PC-3 (cell line): ENCODE data around the gene FLYWCH2. TPM values are rescaled to one million over a fixed set of nuclear protein-coding genes. Genes with fewer than 3 reads are reported as not detected.
"Not testable (repeated sequence)": the region's sequence is repeated elsewhere in the genome, so short reads cannot be mapped to it uniquely, and the experiment has no call there.

Experiments
- ATAC-seq: fragments of 200-7000 bp; cut with Tn5 transposase; 2 replicates; pipeline ENCODE4 v1.9.1; 2020; ENCODE audit warnings: mild to moderate bottlenecking, moderate library complexity
- BruUV-seq: library from RNA; stranded (reverse); fragments of 400-500 nt; replicated peaks from 2 replicates; lab custom pipeline; 2021; lab: Mats Ljungman, UMichigan
- CTCF ChIA-PET: fragments of 300-600 bp; sonication (Branson Sonifier 250); formaldehyde crosslinking; loops from one replicate; lab custom pipeline; 2022; ENCODE audit warnings: antibody characterized with exemption; lab: Charles Lee
- POLR2A ChIA-PET: fragments of 300-600 bp; sonication (Branson Sonifier 250); formaldehyde crosslinking; loops from one replicate; lab custom pipeline; 2022; ENCODE audit warnings: antibody characterized with exemption; ENCODE audit not compliant: unreplicated experiment; lab: Charles Lee
- DNase-seq: peaks from one replicate; pipeline ENCODE4 v3.0.0-alpha.2; 2015
- H2AFZ ChIP-seq: fragments of 300-600 bp; sonication (generic); 2 replicates; pipeline ENCODE4 v1.6.0; 2016; ENCODE audit warnings: antibody characterized with exemption, low read length
- H3F3A ChIP-seq: fragments of 300-600 bp; sonication (generic); one replicate; pipeline ENCODE4 v1.6.0; 2017; ENCODE audit warnings: antibody characterized with exemption, low read length, control low read depth, mild to moderate bottlenecking; ENCODE audit not compliant: unreplicated experiment
- H3K27ac ChIP-seq: fragments of 300-600 bp; sonication (generic); 2 replicates; pipeline ENCODE4 v1.5.1; 2016; ENCODE audit warnings: mild to moderate bottlenecking, low read length
- H3K27me3 ChIP-seq: fragments of 300-600 bp; sonication (generic); 2 replicates; pipeline ENCODE4 v1.6.1; 2016; ENCODE audit warnings: low read length, mixed read lengths
- H3K36me3 ChIP-seq: fragments of 300-600 bp; sonication (generic); 2 replicates; pipeline ENCODE4 v1.6.1; 2016; ENCODE audit warnings: low read depth, mixed run types, low read length, mixed read lengths
- H3K4me1 ChIP-seq: fragments of 300-600 bp; sonication (generic); 2 replicates; pipeline ENCODE4 v1.5.1; 2016; ENCODE audit warnings: low read length; ENCODE audit not compliant: insufficient read depth
- H3K4me2 ChIP-seq: fragments of 300-600 bp; sonication (generic); 2 replicates; pipeline ENCODE4 v1.6.0; 2016; ENCODE audit warnings: low read length
- H3K4me3 ChIP-seq: fragments of 300-600 bp; sonication (generic); 2 replicates; pipeline ENCODE4 v1.5.1; 2016; ENCODE audit warnings: mild to moderate bottlenecking, low read length, mixed read lengths
- H3K79me2 ChIP-seq: fragments of 300-600 bp; sonication (generic); 2 replicates; pipeline ENCODE4 v1.6.1; 2017; ENCODE audit warnings: low read length, mixed read lengths
- H3K9ac ChIP-seq: fragments of 300-600 bp; sonication (generic); 2 replicates; pipeline ENCODE4 v1.6.0; 2016; ENCODE audit warnings: mild to moderate bottlenecking, low read length
- H3K9me2 ChIP-seq: fragments of 300-600 bp; sonication (generic); replicated peaks from 2 replicates; pipeline ENCODE4 v1.6.1; 2016; ENCODE audit warnings: mixed run types, low read length, mixed read lengths
- H3K9me3 ChIP-seq: fragments of 300-600 bp; sonication (generic); 2 replicates; pipeline ENCODE4 v1.6.1; 2016; ENCODE audit warnings: low read length, mixed read lengths
- H4K20me1 ChIP-seq: fragments of 300-600 bp; sonication (generic); 2 replicates; pipeline ENCODE4 v1.6.1; 2016; ENCODE audit warnings: low read length, mixed read lengths
- CTCF ChIP-seq: fragments of 300-600 bp; sonication (generic); conservative IDR thresholded peaks from 2 replicates; pipeline ENCODE4 v1.5.1; 2017; ENCODE audit warnings: antibody characterized with exemption, low read depth, mild to moderate bottlenecking, low read length
- EZH2 ChIP-seq: fragments of 300-600 bp; sonication (generic); IDR thresholded peaks from one replicate; pipeline ENCODE4 v1.6.1; 2017; ENCODE audit warnings: antibody characterized with exemption, mild to moderate bottlenecking, low read length; ENCODE audit not compliant: unreplicated experiment
- EZH2phosphoT487 ChIP-seq: fragments of 300-600 bp; sonication (generic); IDR thresholded peaks from 2 replicates; pipeline ENCODE4 v1.6.1; 2018; ENCODE audit warnings: mild to moderate bottlenecking, antibody characterized with exemption, low read length, borderline replicate concordance
- intact Hi-C: fragments of 100-400 bp; cut with micrococcal nuclease; formaldehyde crosslinking; loops from 2 replicates; pipeline ENCODE4 v1.9.0; 2023
- total RNA-seq: library from RNA; depleted of rRNA; stranded (reverse); fragments of >200 nt; gene quantifications from 2 replicates; pipeline ENCODE4 v1.2.3, GENCODE V29; 2014

The FLYWCH2 gene
- total RNA-seq, 1 experiment from 2014 or later, result 100 TPM

GRCh38 chr16:2907084-2907753, 24.2 kb downstream of the FLYWCH2 start:
- H3K27ac ChIP-seq, H3K9me2 ChIP-seq, H3K79me2 ChIP-seq, BruUV-seq, H3K9ac ChIP-seq, H2AFZ ChIP-seq, H3K4me3 ChIP-seq, H3K27me3 ChIP-seq, ATAC-seq, H3K36me3 ChIP-seq, H3K9me3 ChIP-seq, H3F3A ChIP-seq, H4K20me1 ChIP-seq: not testable (repeated sequence)
- ChIA-PET CTCF (interaction anchor here (0.6 kb wide), 1 partner anchor 12 kb away, joined by 3 read pairs; no protein-coding TSS in a partner anchor), POLR2A (interaction anchor here (1.1 kb wide), 1 partner anchor 24 kb away, joined by 4 read pairs; the partner anchor contains the start of gene FLYWCH2)
- peak; percentile 45 for DNase-seq
- peaks cover 22% of the 10 kb centered on the region for H3K4me1 ChIP-seq
- H3K4me2 ChIP-seq, result peak overlapping the region; percentile 31; the same call in 1 of the 2 replicates
- TF ChIP-seq CTCF, result peak; percentile 51
- intact Hi-C loops, result loop anchor here (10.0 kb wide), 1 partner anchor 58 kb away; the partner anchor contains the start of genes KREMEN2 and PAQR4

DNA sequence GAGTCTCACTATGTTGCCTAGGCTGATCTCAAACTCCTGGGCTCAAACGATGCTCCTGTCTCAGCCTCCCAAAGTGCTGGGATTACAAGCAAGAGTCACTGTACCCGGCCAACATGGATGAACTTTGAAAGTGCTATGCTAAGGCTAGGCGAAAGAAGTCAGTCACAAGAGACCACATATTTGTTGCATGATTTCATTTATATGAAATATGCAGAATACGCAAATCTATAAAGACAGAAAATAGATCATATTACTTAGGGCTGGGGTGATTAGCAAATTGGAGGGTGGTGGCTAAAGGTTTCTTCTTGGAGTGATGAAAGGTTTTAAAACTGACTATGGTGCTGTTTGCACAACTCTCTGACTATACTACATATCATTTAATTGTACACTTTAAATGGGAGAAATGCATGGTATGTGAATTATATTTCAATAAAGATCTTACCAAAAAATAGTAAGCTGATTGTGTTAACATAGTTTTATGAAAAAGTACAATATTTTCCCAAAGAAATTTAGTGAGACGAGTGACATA, 27.5 kb downstream of the FLYWCH2 start:
- H3K27me3 ChIP-seq, result no peaks in the 10 kb centered on the region
- H3K79me2 ChIP-seq, result peaks cover 17% of the 10 kb centered on the region
- no peak for TF ChIP-seq CTCF
- TF ChIP-seq EZH2phosphoT487, result no peak
- TF ChIP-seq EZH2, result no peak
- no peaks in the 10 kb centered on the region for H3K9me3 ChIP-seq
- ATAC-seq, result no peak
- POLR2A ChIA-PET, result no interaction called here
- no peak overlapping the region for H3K4me3 ChIP-seq
- BruUV-seq, result no TSS peak
- H3K4me2 ChIP-seq, result no peak overlapping the region; the same call in 1 of the 2 replicates
- H3K9me2 ChIP-seq, result no peaks in the 10 kb centered on the region
- peaks cover 27% of the 10 kb centered on the region for H3K4me1 ChIP-seq
- peaks cover 2% of the 10 kb centered on the region for H3F3A ChIP-seq
- CTCF ChIA-PET, result interaction anchor here (0.7 kb wide), 1 partner anchor 43 kb away, joined by 8 read pairs; no protein-coding TSS in a partner anchor
- intact Hi-C loops, result no loop called here
- DNase-seq, result no peak
- no peak overlapping the region for H3K9ac ChIP-seq
- H3K27ac ChIP-seq, result no peak overlapping the region
- H3K36me3 ChIP-seq, result no peaks in the 10 kb centered on the region
- no peak overlapping the region for H2AFZ ChIP-seq
- H4K20me1 ChIP-seq, result no peaks in the 10 kb centered on the region
